ENCODE measurements around the gene UBE2F. TPM values are rescaled to one million over a fixed set of nuclear protein-coding genes. Genes with fewer than 3 reads are reported as not detected.

The UBE2F gene
- total and polyA plus RNA-seq, 2 of the 13 experiments (the other 11 are each of a cell fraction or from before 2014, with no cell fraction given) = 35.4 to 73.1 TPM

- no peak for TF ChIP-seq U2AF1 (optimal IDR thresholded peaks at IDR 0.05; ENCODE audit: low read depth, low read length)
- TF ChIP-seq TCF7L2 (IDR thresholded peaks at IDR 0.05; ENCODE audit: low read depth, low read length) = no peak
- no peak for TF ChIP-seq ZNF20 (CRISPR knock-in tag; IDR thresholded peaks at IDR 0.05)
- TF ChIP-seq FOXO1 (CRISPR knock-in tag; IDR thresholded peaks at IDR 0.05) = no peak
- no peak for TF ChIP-seq CAMTA2 (CRISPR knock-in tag; IDR thresholded peaks at IDR 0.05; ENCODE audit: borderline replicate concordance)
- TF ChIP-seq BRD4 (CRISPR knock-in tag; IDR thresholded peaks at IDR 0.05) = no peak
These were observed 55.9 kb downstream of the UBE2F start (continued) for GRCh38 chr2:238022594-238023157.

GRCh38 chr2:238023608-238024007 is 56.8 kb downstream of the UBE2F start:
- 95% methylated on average over 2 of the region's 2 CpGs for WGBS (ENCODE audit: low lambda C conversion rate)
- in situ Hi-C loops (cut with HindIII; ENCODE audit: extremely low pct_ligation_motif_present, low pct_unique_long_range_greater_than_20kb) (no loop called here), intact Hi-C loops (cut with micrococcal nuclease; ENCODE audit: unreplicated experiment) (no loop called here)
- no peaks in the 10 kb centered on the region for H3K27me3 ChIP-seq (ENCODE audit: control insufficient read depth in 1 of 2, insufficient read depth in 2 of 2, low read length in 2 of 2)
- TF ChIP-seq TAF1 (CRISPR knock-in tag; IDR thresholded peaks at IDR 0.05) = no peak
- TF ChIP-seq WIZ (CRISPR knock-in tag; IDR thresholded peaks at IDR 0.05) = no peak
- no peak for TF ChIP-seq YEATS2 (CRISPR knock-in tag; IDR thresholded peaks at IDR 0.05; ENCODE audit: borderline replicate concordance)
- no peak for TF ChIP-seq CREM (IDR thresholded peaks at IDR 0.05)
- TF ChIP-seq CREM (CRISPR knock-in tag; IDR thresholded peaks at IDR 0.05) = no peak
- TF ChIP-seq SSRP1 (CRISPR knock-in tag; IDR thresholded peaks at IDR 0.05) = no peak
- TF ChIP-seq SP4 (CRISPR knock-in tag; IDR thresholded peaks at IDR 0.05) = no peak
- TF ChIP-seq E2F2 (CRISPR knock-in tag; IDR thresholded peaks at IDR 0.05; ENCODE audit: borderline replicate concordance) = no peak
- no peak for TF ChIP-seq ZNF367 (CRISPR knock-in tag; IDR thresholded peaks at IDR 0.05; ENCODE audit: borderline replicate concordance)
- TF ChIP-seq ZNF530 (CRISPR knock-in tag; IDR thresholded peaks at IDR 0.05; ENCODE audit: low read depth) = no peak
- TF ChIP-seq NFYC (CRISPR knock-in tag; IDR thresholded peaks at IDR 0.05) = no peak
- no peak for DNase-seq (ENCODE audit: low spot score)
- ChIA-PET POLR2A (no interaction called here), CTCF (ENCODE audit: low intra/inter-chr PET ratio, low total read pairs) (no interaction called here)
- no peak for ATAC-seq
- no peak overlapping the region for H3K4me3 ChIP-seq (replicated peaks in 1 of 3; ENCODE audit: insufficient read depth in 1 of 3, low read depth in 2 of 3, low read length in 3 of 3)
- FAIRE-seq = no peak
- peaks cover 19 to 30% of the 10 kb centered on the region in 2 experiments; a peak in 4 of 5 replicates for H3K36me3 ChIP-seq (replicated peaks in 1 of 2; ENCODE audit: control insufficient read depth in 1 of 2, insufficient read depth in 2 of 2, low read length in 2 of 2)
- H3K4me2 ChIP-seq (ENCODE audit: low read depth, low read length) = no peak overlapping the region
- H3K9ac ChIP-seq (ENCODE audit: insufficient read depth, low read depth, low read length) = no peak overlapping the region
- no peaks in the 10 kb centered on the region for H3K79me2 ChIP-seq (ENCODE audit: insufficient read depth, low read length)
- no peaks in the 10 kb centered on the region for H3K9me3 ChIP-seq (ENCODE audit: low read length)
- H4K20me1 ChIP-seq (ENCODE audit: insufficient read depth, low read length) = no peaks in the 10 kb centered on the region
- no peak overlapping the region for H3K27ac ChIP-seq (ENCODE audit: extremely low read length, insufficient read depth, low read length)
- H3K4me1 ChIP-seq (ENCODE audit: insufficient read depth, low read length) = no peaks in the 10 kb centered on the region
- BruUV-seq (replicated peaks) = no TSS peak
- H2AFZ ChIP-seq (ENCODE audit: low read length) = no peak overlapping the region
